Inferior parietal cortex (tissue), 1 donor: Measurements from ENCODE around the gene SFR1.

Experiments used
- DNase-seq: peaks from one replicate; pipeline ENCODE4 v3.0.0-alpha.2; 2016; ENCODE audit errors: extremely low spot score

Gene SFR1

GRCh38 chr10:104121485-104122224, at the start of gene SFR1:
Gene SFR1, plus strand, starts transcription at chr10:104122171. Its CDS starts 13 bp downstream, at chr10:104122184.
- peak; percentile 95 for DNase-seq

GRCh38 chr10:104072786-104073185, 49.2 kb upstream of the SFR1 start:
- DNase-seq = no peak

GRCh38 chr10:104074505-104074904, 47.5 kb upstream of the SFR1 start:
- no peak for DNase-seq

- DNase-seq = peak; percentile 69
Observed at GRCh38 chr10:104076743-104077160, 45.2 kb upstream of the SFR1 start.

GRCh38 chr10:104077247-104077646, 44.7 kb upstream of the SFR1 start:
- no peak for DNase-seq

GRCh38 chr10:104077663-104078151, 44.3 kb upstream of the SFR1 start:
- no peak for DNase-seq

- no peak for DNase-seq
Observed at GRCh38 chr10:104080762-104081161, 41.2 kb upstream of the SFR1 start.

- DNase-seq = no peak
Observed at GRCh38 chr10:104081998-104082397, 40.0 kb upstream of the SFR1 start.

- DNase-seq = no peak
Observed at GRCh38 chr10:104084482-104085142, 37.4 kb upstream of the SFR1 start.

GRCh38 chr10:104085801-104086400, 36.1 kb upstream of the SFR1 start, which contains the start of gene COL17A1:
Gene COL17A1, minus strand, starts transcription at chr10:104085880. Its CDS starts 5,207 bp downstream, at chr10:104080673.
- DNase-seq = no peak

GRCh38 chr10:104088239-104088638, 33.7 kb upstream of the SFR1 start:
- DNase-seq = no peak

- no peak for DNase-seq
Observed at GRCh38 chr10:104089621-104090020, 32.4 kb upstream of the SFR1 start.

GRCh38 chr10:104090611-104091010, 31.4 kb upstream of the SFR1 start:
- DNase-seq = no peak

GRCh38 chr10:104092749-104093148, 29.2 kb upstream of the SFR1 start:
- DNase-seq = no peak

GRCh38 chr10:104096692-104097091, 25.3 kb upstream of the SFR1 start:
- DNase-seq = no peak

GRCh38 chr10:104098358-104098925, 23.5 kb upstream of the SFR1 start:
- no peak for DNase-seq

GRCh38 chr10:104099269-104099668, 22.7 kb upstream of the SFR1 start:
- no peak for DNase-seq

GRCh38 chr10:104099941-104100340, 22.0 kb upstream of the SFR1 start:
- DNase-seq = no peak

- no peak for DNase-seq
Observed at GRCh38 chr10:104100795-104101194, 21.2 kb upstream of the SFR1 start.

GRCh38 chr10:104101902-104102301, 20.1 kb upstream of the SFR1 start:
- no peak for DNase-seq

GRCh38 chr10:104103956-104104355, 18.0 kb upstream of the SFR1 start:
- DNase-seq = no peak

GRCh38 chr10:104104418-104104817, 17.6 kb upstream of the SFR1 start:
- DNase-seq = no peak
